Endothelial cell of umbilical vein (primary cell): ENCODE data around the gene CAV1. TPM values are rescaled to one million over a fixed set of nuclear protein-coding genes. Genes with fewer than 3 reads are reported as not detected.

Experiments
- BruUV-seq: library from RNA; stranded (reverse); fragments of 400-500 nt; replicated peaks from 2 replicates; lab custom pipeline; 2021; lab: Mats Ljungman, UMichigan
- CTCF ChIA-PET: fragments of 300-600, 350-600 bp; sonication (Branson Sonifier 250); formaldehyde crosslinking; loops from one replicate; lab custom pipeline; 2021; ENCODE audit warnings: antibody characterized with exemption, inconsistent platforms; lab: Charles Lee
- POLR2A ChIA-PET: fragments of 300-600, 350-600 bp; sonication (Branson Sonifier 250); formaldehyde crosslinking; loops from one replicate; lab custom pipeline; 2021; ENCODE audit warnings: antibody characterized with exemption, inconsistent platforms; lab: Charles Lee
- DNase-seq: peaks from one replicate; pipeline ENCODE4 v3.0.0-alpha.2; 2011; ENCODE audit warnings: low read depth, low spot score
- FAIRE-seq: peaks from 2 replicates; lab custom pipeline; 2011; peaks lifted over from hg19 to GRCh38; lab: Jason Lieb, UNC
- H2AFZ ChIP-seq: 2 replicates; pipeline ENCODE4 v1.6.0; 2012; ENCODE audit warnings: low read depth, low read length, control low read depth, inconsistent platforms
- H3K27ac ChIP-seq: 2 replicates; pipeline ENCODE4 v1.5.1; 2011; ENCODE audit warnings: low read depth, mild to moderate bottlenecking, control low read depth, low read length, moderate library complexity; ENCODE audit not compliant: insufficient read depth
- H3K27me3 ChIP-seq, 2 experiments: 2 replicates each; pipeline versions ENCODE4 v1.6.0 to v1.6.1; 2011; ENCODE audit warnings: low read length in 2 of 2, mixed read lengths in 1 of 2; ENCODE audit not compliant: control insufficient read depth in 2 of 2, insufficient read depth in 2 of 2
- H3K36me3 ChIP-seq, 2 experiments: 2 replicates in 1 of 2; 3 replicates in 1 of 2; pipeline ENCODE4 v1.5.1; 2011; ENCODE audit warnings: low read length in 2 of 2, mild to moderate bottlenecking in 1 of 2, moderate library complexity in 1 of 2; ENCODE audit not compliant: control insufficient read depth in 2 of 2, insufficient read depth in 2 of 2; ENCODE audit errors: extremely low read depth in 1 of 2
- H3K4me1 ChIP-seq: 3 replicates; pipeline ENCODE4 v1.5.1; 2011; ENCODE audit warnings: mild to moderate bottlenecking, low read length; ENCODE audit not compliant: control insufficient read depth, insufficient read depth; ENCODE audit errors: extremely low read depth
- H3K4me2 ChIP-seq: 2 replicates; pipeline ENCODE4 v1.6.1; 2011; ENCODE audit warnings: low read length, control low read depth, mixed read lengths; ENCODE audit not compliant: insufficient read depth
- H3K4me3 ChIP-seq, 3 experiments: fragments of 200-600 bp in 1 of 3; sonication (generic), shearing (Covaris generic) in 1 of 3; replicated peaks in 1 of 3; 2 replicates each; pipeline ENCODE4 v1.5.1; 2011 to 2016; ENCODE audit warnings: control low read depth in 3 of 3, low read length in 3 of 3, mild to moderate bottlenecking in 2 of 3, inconsistent platforms in 1 of 3, low read depth in 1 of 3, moderate library complexity in 1 of 3; ENCODE audit not compliant: insufficient read depth in 1 of 3
- H3K79me2 ChIP-seq: 2 replicates; pipeline ENCODE4 v1.6.0; 2012; ENCODE audit warnings: low read length, inconsistent platforms; ENCODE audit not compliant: control insufficient read depth, insufficient read depth
- H3K9ac ChIP-seq: replicated peaks from 2 replicates; pipeline ENCODE3; 2011; ENCODE audit warnings: low read length, control low read depth; ENCODE audit not compliant: insufficient read depth; ENCODE audit errors: extremely low read depth
- H3K9me1 ChIP-seq: replicated peaks from 3 replicates; pipeline ENCODE4 v1.6.0; 2011; ENCODE audit warnings: mild to moderate bottlenecking, low read length; ENCODE audit not compliant: control insufficient read depth, insufficient read depth; ENCODE audit errors: extremely low read depth
- H3K9me3 ChIP-seq: replicated peaks from 2 replicates; pipeline ENCODE4 v1.5.1; 2012; ENCODE audit warnings: low read length, inconsistent platforms; ENCODE audit not compliant: control insufficient read depth, insufficient read depth
- H4K20me1 ChIP-seq: replicated peaks from 2 replicates; pipeline ENCODE3; 2011; ENCODE audit warnings: mild to moderate bottlenecking, low read length; ENCODE audit not compliant: control insufficient read depth, insufficient read depth; ENCODE audit errors: extremely low read depth
- CTCF ChIP-seq, 2 donors: IDR thresholded peaks; 1 replicate in 1 of 2; 2 replicates in 1 of 2; pipeline ENCODE4 v1.5.1; 2011; ENCODE audit warnings: low read length in 2 of 2, mild to moderate bottlenecking in 2 of 2, moderate library complexity in 2 of 2, control low read depth in 1 of 2, inconsistent platforms in 1 of 2, low read depth in 1 of 2; ENCODE audit not compliant: insufficient read depth in 1 of 2; ENCODE audit errors: extremely low read depth in 1 of 2
- EZH2 ChIP-seq: IDR thresholded peaks from 2 replicates; pipeline ENCODE4 v1.6.1; 2012; ENCODE audit warnings: borderline replicate concordance, low read depth, mild to moderate bottlenecking, moderate library complexity, low read length, inconsistent platforms; ENCODE audit not compliant: severe bottlenecking
- FOS ChIP-seq: IDR thresholded peaks from 2 replicates; pipeline ENCODE4 v1.6.1; 2011; ENCODE audit warnings: mild to moderate bottlenecking, low read length, moderate library complexity, borderline replicate concordance; ENCODE audit not compliant: insufficient read depth
- GATA2 ChIP-seq: IDR thresholded peaks from 2 replicates; pipeline ENCODE4 v1.7.0; 2011; ENCODE audit warnings: low read depth, mild to moderate bottlenecking, moderate library complexity, mixed read lengths, low read length; ENCODE audit not compliant: insufficient read length, insufficient read depth
- JUN ChIP-seq: IDR thresholded peaks from 2 replicates; pipeline ENCODE4 v1.6.1; 2011; ENCODE audit warnings: borderline replicate concordance, low read depth; ENCODE audit not compliant: insufficient read length, insufficient read depth
- MAX ChIP-seq: IDR thresholded peaks from 2 replicates; pipeline ENCODE4 v1.6.1; 2011; ENCODE audit not compliant: insufficient read depth, insufficient read length
- MYC ChIP-seq: IDR thresholded peaks from one replicate; pipeline ENCODE4 v1.6.1; 2011; ENCODE audit warnings: mild to moderate bottlenecking, low read depth, low read length
- POLR2A ChIP-seq: IDR thresholded peaks from 2 replicates; pipeline ENCODE4 v1.6.1; 2012; ENCODE audit warnings: low read depth, mild to moderate bottlenecking, control low read depth, low read length
- POLR2AphosphoS5 ChIP-seq: IDR thresholded peaks from 2 replicates; pipeline ENCODE4 v1.6.1; 2012; ENCODE audit warnings: low read depth, mild to moderate bottlenecking, control low read depth, low read length, moderate library complexity; ENCODE audit not compliant: insufficient read depth
- dilution Hi-C: fragments of 300-500 bp; cut with MboI; formaldehyde crosslinking; loops from one replicate; pipeline ENCODE4 v1.15.0; 2019; ENCODE audit warnings: low sequenced_read_pairs; ENCODE audit not compliant: extremely low pct_ligation_motif_present
- intact Hi-C: fragments of 100-400 bp; cut with micrococcal nuclease; formaldehyde crosslinking; loops from one replicate; pipeline ENCODE4 v1.10.0; 2022
- polyA plus RNA-seq, 4 experiments: library from polyadenylated mRNA; depleted of rRNA in 3 of 4; stranded (reverse) in 3 of 4; unstranded in 1 of 4; fragments of >200 nt; gene quantifications; 2 replicates each; pipeline versions ENCODE4 v1.2.1 to v1.2.3, GENCODE V29; 2011 to 2012; ENCODE audit warnings: missing spikeins in 1 of 4
- total RNA-seq: library from RNA; stranded (reverse); gene quantifications from 2 replicates; pipeline ENCODE4 v1.2.3, GENCODE V29; 2021

Gene CAV1
- total and polyA plus RNA-seq, 2 donors (not counting 3 experiments of a cell fraction or from before 2014, with no cell fraction given): 1,483 to 3,129 TPM

- Histone ChIP-seq H3K27ac (no peak overlapping the region), H3K4me2 (no peak overlapping the region), H3K9me1 (no peaks in the 10 kb centered on the region), H3K27me3 (no peaks in the 10 kb centered on the region), H3K4me3 (no peak overlapping the region), H2AFZ (no peak overlapping the region), H3K9me3 (no peaks in the 10 kb centered on the region), H3K4me1 (peaks cover 4% of the 10 kb centered on the region), H3K79me2 (peaks cover 13% of the 10 kb centered on the region), H3K36me3 (peaks cover 21% of the 10 kb centered on the region in 2 experiments), H3K9ac (no peak overlapping the region), H4K20me1 (peaks cover 7% of the 10 kb centered on the region)
- intact Hi-C loops (no loop called here), dilution Hi-C loops (no loop called here)
- no peak for TF ChIP-seq EZH2
- TF ChIP-seq FOS: no peak
- TF ChIP-seq MAX: no peak
- no peak for TF ChIP-seq CTCF (IDR thresholded peaks at IDR 0.05; ENCODE audit: extremely low read depth in 1 of 2, insufficient read depth in 1 of 2, low read depth in 1 of 2, low read length in 2 of 2)
- no peak for TF ChIP-seq POLR2A
- no peak for TF ChIP-seq POLR2AphosphoS5
- TF ChIP-seq MYC: no peak
- no peak for TF ChIP-seq JUN
- no peak for TF ChIP-seq GATA2
- no TSS peak for BruUV-seq
- DNase-seq (no peak), FAIRE-seq (no peak)
- POLR2A ChIA-PET: no interaction called here
- CTCF ChIA-PET: interaction anchor here (1.0 to 5.9 kb wide), 3 partner anchors 9 to 26 kb away, joined by 3 to 36 read pairs (median 11); no protein-coding TSS in a partner anchor
These were observed 37.8 kb downstream of the CAV1 start for GRCh38 chr7:116562529-116563121.
